GM18507 (cell line): ENCODE results near the gene PRDM16.

Experiments
- DNase-seq: peaks from one replicate; pipeline ENCODE4 v3.0.0; 2011; ENCODE audit warnings: low read depth; ENCODE audit not compliant: insufficient read length; ENCODE audit errors: extremely low spot score
- FAIRE-seq: peaks from 2 replicates; lab custom pipeline; 2011; peaks lifted over from hg19 to GRCh38; lab: Jason Lieb, UNC

PRDM16 gene

DNA sequence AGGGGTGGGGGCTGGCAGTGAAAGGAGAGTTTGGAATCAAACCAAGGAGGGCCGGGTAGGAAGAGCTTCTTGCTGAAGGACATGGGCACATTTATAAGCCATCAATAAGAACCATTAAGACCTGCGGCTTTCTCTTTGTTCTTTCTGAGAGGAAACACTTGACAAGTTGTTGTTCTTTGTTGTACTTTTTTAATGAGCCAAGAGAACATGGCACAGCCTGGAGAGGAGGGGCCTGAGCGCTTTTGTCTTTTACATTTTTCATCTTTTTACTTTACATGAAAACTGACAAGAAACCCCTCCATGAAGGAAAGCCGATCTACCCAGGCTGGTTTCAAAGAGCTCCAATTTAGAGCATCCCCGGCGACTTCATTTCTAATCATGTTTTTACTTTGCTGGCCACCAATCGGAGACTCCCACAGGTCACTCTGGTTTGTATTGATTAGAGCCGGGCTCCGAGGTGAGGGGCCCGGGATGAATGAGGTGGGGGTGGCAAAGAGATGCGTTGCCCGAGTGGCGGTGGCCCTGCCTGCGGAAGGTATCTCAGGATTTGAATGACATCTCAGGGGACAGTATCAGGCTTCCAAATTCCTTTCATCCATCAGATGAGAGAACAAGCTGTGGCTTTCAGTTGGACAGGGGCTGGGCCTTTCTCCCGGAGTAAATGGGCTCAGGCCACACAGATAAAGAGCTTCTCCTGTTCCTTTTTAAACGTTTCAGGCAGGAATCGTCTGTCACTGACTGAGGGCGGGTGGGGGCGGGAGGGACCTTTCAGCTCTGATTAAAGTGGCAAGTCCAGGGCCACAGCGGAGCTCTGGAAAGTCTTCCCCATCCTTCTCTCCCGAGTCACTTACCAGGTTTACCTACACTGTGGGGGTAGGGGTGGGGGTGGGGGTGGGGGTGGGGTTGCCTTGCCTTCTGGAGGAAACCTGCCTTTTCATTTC, 246.7 kb downstream of the PRDM16 start:
- DNase-seq = no peak
- FAIRE-seq = no peak

DNA sequence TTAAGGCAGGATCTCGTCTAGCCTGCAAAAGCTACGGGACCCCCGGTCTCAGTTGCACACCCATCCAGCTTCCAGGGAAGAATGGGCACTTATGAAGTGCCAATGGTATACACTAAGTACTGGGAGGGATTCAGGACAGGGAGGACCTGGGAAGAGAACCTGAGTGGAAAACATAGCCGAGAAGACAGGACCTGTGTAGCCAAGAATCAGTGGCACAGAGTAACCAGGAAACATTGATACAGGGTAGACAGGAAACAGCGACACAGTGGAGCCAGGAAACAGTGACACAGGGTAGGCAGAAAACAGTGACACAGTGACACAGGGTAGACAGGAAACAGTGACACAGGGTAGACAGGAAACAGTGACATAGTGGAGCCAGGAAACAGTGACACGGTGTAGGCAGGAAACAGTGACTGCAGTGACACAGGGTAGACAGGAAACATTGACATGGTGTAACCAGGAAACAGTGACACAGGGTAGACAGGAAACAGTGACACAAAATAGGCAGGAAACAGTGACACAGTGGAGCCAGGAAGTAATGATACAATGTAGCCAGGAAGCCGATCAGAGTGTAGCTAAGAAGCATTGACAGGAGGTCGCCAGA, 247.4 kb downstream of the PRDM16 start:
- no peak for DNase-seq
- no peak for FAIRE-seq

DNA sequence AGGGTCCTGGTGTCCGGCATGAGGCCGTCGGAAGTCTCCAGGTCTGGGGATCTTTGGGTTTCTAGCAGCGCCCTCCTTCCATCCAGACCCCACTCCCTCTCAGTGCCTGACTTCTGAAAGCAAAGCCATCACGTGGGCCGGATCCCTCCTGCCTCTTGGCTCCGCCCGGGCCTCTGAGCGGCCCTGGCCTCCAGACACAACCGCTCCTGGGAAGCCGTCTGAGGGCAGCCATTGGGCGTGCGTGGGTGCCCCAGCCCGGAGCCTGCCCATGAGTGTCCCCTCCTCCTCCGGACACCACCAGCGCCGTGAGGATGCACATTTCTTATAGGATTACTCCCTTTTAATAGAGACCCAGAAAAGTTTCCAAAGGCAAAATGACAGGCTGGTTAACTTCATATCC, 248.5 kb downstream of the PRDM16 start:
- DNase-seq = no peak
- FAIRE-seq = no peak

DNA sequence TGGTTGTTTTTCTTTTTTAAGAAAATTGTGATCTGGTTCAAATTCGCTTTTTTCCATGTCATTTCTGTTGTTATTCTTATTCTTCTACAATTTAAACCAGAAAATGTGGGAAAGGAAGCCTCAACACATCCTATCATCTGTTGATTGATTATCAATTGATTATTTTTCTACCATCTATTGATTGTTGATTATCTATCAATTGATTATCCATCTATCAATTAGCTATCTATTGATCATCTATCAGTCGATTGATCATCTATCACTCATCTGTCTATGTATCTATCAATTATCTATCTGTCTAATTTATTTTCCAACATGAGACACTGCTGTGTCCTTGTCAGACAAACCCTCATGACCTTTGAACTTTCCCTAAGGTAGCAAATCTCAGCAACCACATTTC, 249.3 kb downstream of the PRDM16 start:
- no peak for FAIRE-seq
- DNase-seq = no peak

DNA sequence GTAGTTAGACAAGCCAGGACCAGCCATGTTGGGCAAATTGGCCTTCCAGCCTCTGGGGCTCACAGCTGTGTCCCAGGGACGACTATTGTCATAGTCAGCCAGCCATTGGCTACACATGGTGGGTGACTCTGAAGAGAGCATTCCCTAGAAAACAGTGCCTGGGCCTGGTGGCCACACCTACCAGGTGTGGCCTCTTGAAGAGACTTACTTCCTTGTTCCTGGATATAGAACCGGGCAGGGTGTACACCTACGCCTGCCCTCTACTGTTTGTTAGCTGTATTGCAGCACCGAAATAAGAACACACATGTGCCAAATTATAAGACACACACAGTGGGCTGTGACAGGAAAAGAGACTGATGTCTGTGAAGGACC, 250.9 kb downstream of the PRDM16 start:
- no peak for FAIRE-seq
- peak; percentile 42 for DNase-seq

DNA sequence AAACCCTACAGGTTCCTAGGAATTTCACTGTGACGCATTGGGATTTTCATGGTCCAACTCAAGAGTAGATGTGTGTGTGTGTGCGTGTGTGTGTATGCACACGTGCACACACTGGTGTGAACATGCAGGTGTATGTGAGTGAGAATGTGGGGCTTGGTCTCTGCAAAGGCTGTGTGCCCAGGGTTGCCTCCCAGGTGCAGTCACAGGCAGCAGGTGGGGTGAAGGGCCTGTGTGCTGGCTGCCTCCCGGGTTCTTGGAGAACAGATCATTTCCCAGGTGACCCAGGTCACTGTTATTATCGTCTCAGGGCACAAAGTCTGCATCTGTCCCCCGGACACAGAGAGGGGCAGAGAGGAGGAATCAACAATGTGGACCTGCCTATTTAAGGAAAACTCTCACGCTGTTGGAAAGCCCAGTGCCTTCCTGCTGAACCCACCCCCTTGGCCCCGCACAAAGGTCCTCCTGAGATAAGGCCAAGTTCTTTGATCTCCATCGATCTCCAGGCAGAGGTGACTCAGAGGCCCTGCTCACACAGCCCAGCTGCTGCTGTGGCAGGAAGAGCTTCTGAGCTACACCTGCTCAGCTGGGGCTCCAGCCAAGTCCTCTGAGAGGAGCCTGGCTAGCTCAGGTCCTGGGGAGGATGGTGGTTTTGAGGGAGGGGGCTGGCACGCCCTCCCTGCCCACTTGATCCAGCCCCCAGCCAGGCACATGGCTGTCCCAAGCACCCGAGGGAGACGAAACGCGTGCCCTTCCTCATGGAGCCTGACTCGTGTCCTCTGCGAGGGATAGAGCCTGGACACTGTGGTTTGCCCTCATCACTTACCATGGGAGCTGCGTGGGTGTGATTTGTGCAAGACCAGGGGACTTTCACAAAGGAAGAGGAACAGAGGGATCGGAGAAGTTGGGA, 251.5 kb downstream of the PRDM16 start:
- DNase-seq (no peak), FAIRE-seq (no peak)

DNA sequence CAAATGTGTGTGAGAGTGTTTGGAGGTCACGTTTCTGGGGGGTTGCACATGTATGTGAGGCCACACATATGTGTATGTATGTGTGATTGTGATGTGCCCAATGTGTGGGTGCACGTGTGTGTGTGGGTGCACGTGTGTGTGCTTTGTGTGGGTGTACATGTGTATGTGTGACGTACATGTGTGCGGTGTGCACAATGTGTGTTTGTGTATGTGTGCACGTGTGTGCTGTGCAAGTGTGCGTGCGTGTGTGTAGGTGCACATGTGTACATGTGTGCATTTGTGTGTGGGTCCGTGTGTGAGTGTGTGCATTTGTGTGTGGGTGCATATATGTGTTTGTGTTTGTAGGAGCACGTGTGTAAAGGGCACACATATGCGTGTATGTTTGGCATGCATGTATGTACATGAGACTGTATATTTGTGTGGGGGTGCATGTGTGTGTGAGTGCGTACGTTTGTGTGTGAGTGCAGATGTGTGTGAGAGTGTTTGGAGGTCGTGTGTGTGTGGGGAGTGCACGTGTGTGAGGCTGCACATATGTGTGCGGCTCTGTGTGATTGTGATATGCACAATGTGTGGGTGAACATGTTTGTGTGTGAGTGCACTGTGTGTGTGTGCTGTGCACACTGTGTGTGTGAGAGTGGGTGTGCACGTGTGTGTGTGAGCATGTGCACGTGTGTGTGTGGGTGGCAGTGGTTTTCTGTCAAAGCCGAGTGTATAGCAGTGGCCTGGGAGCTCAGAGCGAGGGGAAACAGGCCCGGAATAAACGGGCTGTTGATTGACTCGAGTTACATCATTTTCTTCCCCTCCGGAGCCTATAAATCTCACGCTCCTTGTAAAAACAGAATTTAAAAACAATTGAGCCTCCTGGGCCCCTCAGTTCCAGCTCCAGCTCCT, 252.8 kb downstream of the PRDM16 start:
- DNase-seq (no peak), FAIRE-seq (no peak)

DNA sequence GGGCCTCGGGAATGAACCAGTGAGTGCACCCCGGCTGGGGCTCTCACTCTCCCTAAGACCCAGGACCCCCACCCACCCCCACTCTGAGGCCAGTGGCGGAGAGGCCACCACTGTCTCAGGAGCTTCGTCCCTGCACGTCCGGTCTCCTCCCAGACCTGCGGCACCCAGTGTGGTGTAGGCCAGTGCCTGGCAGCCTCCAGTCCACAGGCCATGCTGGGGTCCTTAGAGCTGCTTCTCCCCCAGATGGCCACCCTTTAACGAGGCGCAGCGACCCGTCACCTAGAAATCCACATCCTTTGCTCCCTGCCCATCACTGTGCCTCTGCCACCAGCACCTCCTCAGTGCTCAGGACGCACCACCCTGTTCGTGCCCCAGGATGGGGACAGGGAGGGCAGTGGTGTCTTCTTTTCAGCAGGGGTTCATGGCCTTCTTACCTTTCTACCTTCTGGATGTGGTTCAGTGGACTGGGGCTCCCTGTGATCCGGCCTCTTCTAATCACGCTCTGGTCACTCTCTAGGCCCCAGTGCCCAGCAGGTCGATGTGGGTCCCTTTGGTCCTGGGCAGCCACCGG, 253.5 kb downstream of the PRDM16 start:
- FAIRE-seq (no peak), DNase-seq (no peak)

DNA sequence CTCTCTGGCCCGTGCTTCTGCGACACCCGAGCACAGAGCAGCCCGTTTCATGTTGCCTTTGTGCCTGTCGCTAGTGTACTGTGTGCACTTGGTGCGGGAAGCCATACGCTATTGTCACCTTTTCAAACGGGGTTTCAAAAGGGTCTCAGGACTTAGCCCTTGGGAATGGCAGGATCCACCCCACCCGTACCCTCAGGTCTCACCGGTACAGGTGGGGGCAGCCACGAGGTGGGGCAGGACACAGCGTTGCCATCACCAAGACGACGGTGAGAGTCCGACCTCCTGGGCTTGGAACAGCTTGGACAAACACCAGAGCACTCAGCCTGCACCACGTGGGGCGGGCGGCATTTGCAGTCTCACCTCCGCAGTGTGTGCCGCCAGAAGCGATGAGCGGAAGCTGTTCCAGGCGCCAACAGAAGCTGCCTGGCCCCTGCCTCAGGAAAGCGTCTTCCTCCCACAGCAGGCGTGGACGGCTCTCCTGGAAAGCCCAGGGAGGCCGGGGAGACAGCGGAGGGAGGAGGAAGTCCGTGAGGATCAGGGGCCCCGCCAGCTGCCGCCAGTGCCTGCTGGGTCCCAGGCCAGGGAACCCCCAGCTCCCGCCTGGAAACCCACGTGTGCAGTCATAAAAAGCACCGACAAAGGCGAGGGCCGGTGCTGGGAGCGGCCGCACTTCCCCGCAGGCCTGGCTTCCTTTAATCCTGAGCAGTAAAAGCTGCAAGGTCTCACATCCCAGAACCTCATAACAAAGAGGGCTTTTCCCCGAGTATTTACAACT, 254.2 kb downstream of the PRDM16 start:
- FAIRE-seq = no peak
- DNase-seq = no peak

DNA sequence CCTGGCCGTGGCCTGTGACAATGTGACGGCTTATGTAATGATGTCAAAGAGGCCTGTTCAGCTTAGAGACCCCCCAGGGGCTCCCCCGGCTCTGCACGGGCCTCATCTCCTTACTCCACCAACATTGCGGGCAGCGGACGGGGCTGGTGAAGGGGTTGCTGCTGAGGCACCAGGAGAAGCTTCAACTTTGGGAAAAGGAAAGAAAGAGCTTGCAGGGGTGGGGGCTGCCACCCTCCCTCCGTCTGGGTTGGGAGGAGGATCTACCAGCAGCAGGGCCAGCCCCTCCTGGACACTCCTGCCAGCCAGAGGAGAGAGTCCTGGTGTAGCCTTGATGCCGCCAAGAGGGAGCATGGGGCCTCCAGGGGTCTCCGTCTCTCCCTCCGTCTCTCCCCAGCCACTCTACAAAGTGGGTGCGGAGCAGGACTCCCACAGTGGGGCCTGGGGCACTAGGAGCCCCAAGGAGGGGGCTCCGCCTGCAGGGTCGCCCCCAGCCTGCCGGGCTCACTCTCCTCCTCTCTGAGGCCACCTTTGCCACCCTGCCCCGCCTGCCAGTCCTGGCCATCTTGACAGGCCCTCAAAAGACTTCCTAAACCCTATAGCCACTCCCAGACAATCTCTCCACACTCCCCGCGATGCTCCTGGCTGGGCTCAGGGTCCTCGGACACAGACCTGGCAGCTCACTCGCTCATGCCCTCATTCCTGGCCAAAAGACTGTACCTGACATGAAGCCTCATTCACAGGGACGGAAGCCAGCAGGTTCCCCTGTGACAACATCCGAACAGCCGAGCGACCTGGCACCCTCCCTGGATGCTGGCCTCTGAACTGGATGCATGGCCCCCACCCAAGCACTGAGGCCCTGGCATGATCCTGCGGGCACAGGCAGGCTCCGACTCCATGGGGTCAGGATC, 255.0 kb downstream of the PRDM16 start:
- FAIRE-seq = no peak

DNA sequence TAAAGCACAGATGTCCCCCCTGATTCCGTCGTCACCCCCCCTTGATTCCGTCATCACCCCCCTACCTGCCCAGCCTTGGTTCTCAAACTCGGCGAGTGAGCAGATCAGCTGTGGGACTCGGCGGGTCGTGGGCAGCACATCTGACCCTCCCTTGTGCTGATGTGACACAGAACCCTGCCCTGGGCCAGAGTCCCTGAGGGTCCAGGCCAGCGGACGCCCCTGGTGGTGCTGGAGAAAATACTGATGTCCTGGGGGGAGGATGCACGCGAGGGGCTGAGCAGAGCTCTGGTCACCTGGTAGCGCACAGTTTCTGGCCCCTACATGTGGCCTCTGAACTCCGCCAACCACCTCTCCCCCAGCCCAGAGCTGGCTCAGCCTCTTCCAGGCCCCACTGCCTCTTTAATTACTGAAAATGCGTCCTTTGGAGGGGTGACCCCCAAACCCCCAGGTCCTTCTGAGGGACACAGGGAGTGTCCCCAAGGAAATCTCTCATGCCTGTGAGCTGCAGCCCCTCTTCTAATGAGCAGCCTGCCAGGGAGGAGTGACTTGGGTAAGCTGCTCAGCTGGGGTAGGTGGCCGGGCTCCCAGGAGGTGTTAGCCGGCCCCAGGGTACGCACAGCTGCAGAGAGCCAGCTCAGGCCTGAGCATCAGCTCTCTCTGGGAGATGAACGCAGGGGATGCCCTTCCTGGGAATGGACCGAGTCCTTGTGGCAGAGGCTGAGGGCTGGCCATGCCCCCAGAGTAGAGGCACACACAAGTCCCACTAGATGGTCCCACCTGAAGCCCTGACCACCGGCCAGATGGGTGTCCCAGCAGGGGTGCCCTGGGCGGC, 255.9 kb downstream of the PRDM16 start:
- no peak for FAIRE-seq
- no peak for DNase-seq

More for the DNA sequence above, 255.0 kb downstream of the PRDM16 start:
- no peak for DNase-seq

DNA sequence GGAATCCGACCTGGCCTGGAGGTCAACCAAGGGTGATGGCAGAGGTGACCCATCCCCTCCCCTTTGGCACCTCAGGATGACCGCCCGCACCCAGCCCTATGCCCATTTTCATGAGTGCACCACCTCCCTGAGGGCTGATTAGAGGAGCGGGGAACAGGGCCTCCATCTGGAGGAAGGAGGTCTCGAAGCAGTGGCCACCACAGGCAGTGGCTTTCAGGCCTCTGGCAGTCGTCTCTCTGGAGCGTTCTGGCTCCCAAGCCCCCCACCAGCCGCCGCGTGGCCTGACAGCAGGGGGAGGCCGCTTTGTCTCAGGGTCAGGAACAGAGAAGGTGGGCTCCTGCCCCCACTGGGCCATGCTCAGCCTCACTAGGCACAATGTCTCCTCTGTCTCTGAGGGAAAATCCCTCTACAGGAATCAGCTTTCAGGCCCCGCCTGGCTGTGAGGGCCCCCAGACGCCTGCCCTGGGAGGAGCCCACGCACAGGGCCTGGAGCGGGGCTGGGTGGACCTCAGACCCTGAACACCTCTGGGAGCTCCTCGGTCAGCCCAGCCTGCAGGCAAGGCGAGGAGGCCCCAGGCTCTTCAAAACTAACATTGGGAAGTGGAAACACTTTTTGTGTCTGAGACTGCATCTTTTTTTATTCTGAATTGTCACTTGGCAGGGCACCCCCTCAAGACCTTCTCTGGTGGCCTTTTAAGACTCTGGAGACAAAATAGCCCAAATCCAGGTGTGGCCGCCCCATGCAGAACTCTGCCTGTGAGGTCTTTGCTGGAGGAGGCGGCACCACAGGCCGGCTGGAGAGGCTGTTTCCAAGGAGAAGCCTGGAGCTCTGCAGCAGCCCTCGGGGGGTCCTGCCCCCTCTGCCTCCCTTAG, 257.7 kb downstream of the PRDM16 start:
- FAIRE-seq (no peak), DNase-seq (no peak)

DNA sequence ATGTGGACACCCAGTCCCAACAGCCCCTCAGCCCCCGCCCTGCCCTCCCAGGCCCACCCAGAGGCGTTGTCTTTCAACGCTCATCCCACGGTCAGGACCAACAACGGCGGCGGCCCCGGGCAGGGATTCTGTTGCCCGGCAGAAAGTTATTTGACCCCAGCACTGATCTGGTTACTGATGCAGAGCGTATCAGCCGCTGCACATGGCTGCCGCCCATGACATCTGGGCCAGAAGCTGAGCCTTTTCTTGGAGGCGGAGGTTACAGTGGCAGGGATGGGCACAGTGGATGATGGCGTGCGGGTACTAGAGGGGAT, 258.3 kb downstream of the PRDM16 start:
- no peak for FAIRE-seq
- DNase-seq = no peak

DNA sequence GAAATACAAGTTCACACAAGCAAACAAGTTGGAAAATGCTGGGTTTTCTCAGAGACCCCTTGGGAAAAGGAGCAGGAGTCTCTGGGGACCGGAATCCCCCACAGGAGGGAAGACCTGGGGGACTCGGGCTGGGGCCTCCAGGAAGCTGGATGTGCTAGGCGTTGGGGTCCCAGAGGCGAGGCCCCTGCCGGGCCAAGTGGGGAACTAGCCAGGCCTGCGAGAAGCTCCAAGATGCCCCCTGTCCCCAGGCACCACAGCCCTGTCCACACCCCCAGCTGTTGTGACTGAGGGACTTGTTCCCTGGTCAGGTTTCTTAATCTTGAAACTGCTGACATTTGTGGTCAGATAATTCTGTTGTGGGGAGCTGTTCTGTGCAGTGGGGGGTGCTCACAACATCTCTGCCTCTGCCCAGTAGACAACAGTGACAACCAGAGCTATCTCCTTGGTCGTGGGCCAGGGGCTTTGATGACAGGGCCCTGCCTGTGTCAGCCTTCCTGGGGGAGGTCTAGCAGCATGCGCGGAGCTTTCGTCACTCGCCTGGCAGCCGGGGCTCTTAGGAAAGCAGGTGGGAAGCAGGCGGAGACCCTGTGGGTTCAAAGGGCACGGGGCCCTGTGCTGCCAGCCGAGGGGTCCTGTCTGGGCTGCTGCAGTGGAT, 259.1 kb downstream of the PRDM16 start:
- no peak for DNase-seq
- FAIRE-seq = no peak

DNA sequence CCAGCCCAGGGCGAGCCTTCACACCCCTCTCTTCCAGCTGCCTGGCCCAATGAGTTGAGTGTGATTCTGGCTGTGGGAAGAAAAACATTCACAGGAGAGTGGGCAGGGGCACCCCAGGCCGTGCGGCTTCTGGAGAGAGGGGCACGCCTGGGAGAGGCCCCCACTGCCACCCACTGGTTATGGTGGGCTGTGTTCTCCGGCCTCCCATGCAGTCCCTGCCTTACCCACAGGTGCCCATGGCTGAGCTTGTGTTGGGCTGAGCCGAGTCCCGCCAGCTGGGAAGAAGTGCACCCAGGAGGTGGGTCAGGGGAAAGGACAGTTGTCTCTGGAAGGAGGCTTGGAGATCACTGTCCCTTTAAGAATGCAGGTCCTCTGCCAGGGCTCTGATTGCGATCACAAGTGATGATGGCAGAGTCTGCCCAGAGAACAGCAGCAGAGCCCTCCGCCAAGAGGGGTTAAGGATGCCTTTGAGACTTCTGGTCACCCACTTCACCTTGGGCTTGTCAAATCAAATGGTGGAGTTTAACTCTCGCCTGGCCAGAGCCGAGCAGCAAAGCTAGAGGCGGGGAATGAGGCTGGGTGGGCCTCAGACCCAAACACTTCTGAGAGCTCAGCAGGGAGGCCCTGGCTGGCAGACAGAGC, 260.8 kb downstream of the PRDM16 start:
- no peak for FAIRE-seq
- DNase-seq = no peak
